22Rv1 (cell line): ENCODE data around the gene FAM221A.
"Not testable (repeated sequence)": the region's sequence is repeated elsewhere in the genome, so short reads cannot be mapped to it uniquely, and the experiment has no call there.

Experiments used
- H3K27ac ChIP-seq: fragments of 450-650 bp; 2 replicates; pipeline ENCODE4 v1.5.1; 2017
- CTCF ChIP-seq: fragments of 450-650 bp; IDR thresholded peaks from 2 replicates; pipeline ENCODE4 v1.5.1; 2017; ENCODE audit warnings: mild to moderate bottlenecking
- ZFX ChIP-seq: fragments of 450-650 bp; IDR thresholded peaks from 2 replicates; pipeline ENCODE4 v1.6.1; 2017; ENCODE audit warnings: antibody characterized with exemption, borderline replicate concordance

Gene FAM221A

GRCh38 chr7:23715099-23715498, 35.1 kb downstream of the FAM221A start:
- TF ChIP-seq ZFX: no peak
- no peak for TF ChIP-seq CTCF
- H3K27ac ChIP-seq: no peak overlapping the region

- TF ChIP-seq CTCF: no peak
- TF ChIP-seq ZFX: no peak
- H3K27ac ChIP-seq: no peak overlapping the region
Observed at GRCh38 chr7:23717788-23718187, 37.8 kb downstream of the FAM221A start.

GRCh38 chr7:23721456-23721855, 41.5 kb downstream of the FAM221A start:
- TF ChIP-seq ZFX (no peak), CTCF (no peak)
- no peak overlapping the region for H3K27ac ChIP-seq

- not testable (repeated sequence) for H3K27ac ChIP-seq
Observed at GRCh38 chr7:23722587-23723216, 42.7 kb downstream of the FAM221A start.

GRCh38 chr7:23724113-23724512, 44.1 kb downstream of the FAM221A start:
- not testable (repeated sequence) for H3K27ac ChIP-seq

- no peak overlapping the region for H3K27ac ChIP-seq
- no peak for TF ChIP-seq ZFX
- no peak for TF ChIP-seq CTCF
Observed at GRCh38 chr7:23742051-23742450, 62.1 kb downstream of the FAM221A start.

GRCh38 chr7:23743226-23743625, 63.2 kb downstream of the FAM221A start:
- TF ChIP-seq ZFX (no peak), CTCF (no peak)
- H3K27ac ChIP-seq: no peak overlapping the region

- no peak overlapping the region for H3K27ac ChIP-seq
- TF ChIP-seq CTCF: no peak
- TF ChIP-seq ZFX: no peak
Observed at GRCh38 chr7:23746629-23747028, 66.6 kb downstream of the FAM221A start.
